Tibial artery (tissue), 4 donors: ENCODE results near the gene RPL29.

Experiments
- DNase-seq, 2 donors: peaks; one replicate each; pipeline ENCODE4 v3.0.0-alpha.2; 2019
- H3K27ac ChIP-seq, 2 donors: fragments of 200-600 bp; sonication (generic) in 1 of 2; 1 replicate in 1 of 2; 2 replicates in 1 of 2; pipeline ENCODE4 v1.5.1; 2018 to 2019; ENCODE audit warnings: mild to moderate bottlenecking in 1 of 2
- H3K27me3 ChIP-seq, 2 donors: fragments of 200-600 bp; sonication (generic) in 1 of 2; one replicate each; pipeline versions ENCODE4 v1.5.1 to v1.6.0; 2016 to 2019
- H3K36me3 ChIP-seq, 3 donors: fragments of 200-600 bp; sonication (generic) in 2 of 3; one replicate each; pipeline ENCODE4 v1.5.1; 2016 to 2019; ENCODE audit warnings: mild to moderate bottlenecking in 2 of 3
- H3K4me1 ChIP-seq, 4 donors: fragments of 200-600 bp; sonication (generic) in 2 of 4; 1 replicate in 3 of 4; 2 replicates in 1 of 4; pipeline ENCODE4 v1.5.1; 2016 to 2019
- H3K4me3 ChIP-seq, 2 donors: fragments of 200-600 bp; sonication (generic) in 1 of 2; 1 replicate in 1 of 2; 2 replicates in 1 of 2; pipeline ENCODE4 v1.5.1; 2018 to 2019; ENCODE audit warnings: mild to moderate bottlenecking in 2 of 2
- H3K9me3 ChIP-seq, 3 donors: fragments of 200-600 bp; sonication (generic) in 1 of 3; one replicate each; pipeline ENCODE4 v1.5.1; 2016 to 2019
- intact Hi-C: fragments of 100-400 bp; cut with DNase I; formaldehyde crosslinking; loops from one replicate; pipeline ENCODE4 v1.15.0; 2023; ENCODE audit warnings: low total_unique reads
- TF ChIP-seq, protein P1 (sequence below), 2 experiments: fragments of 200-600 bp in 1 of 2; fragments of 450-650 bp in 1 of 2; IDR thresholded peaks; one replicate each; pipeline ENCODE4 v1.5.1; 2017 to 2019; ENCODE audit warnings: antibody characterized with exemption in 2 of 2, mild to moderate bottlenecking in 1 of 2, moderate library complexity in 1 of 2

Gene RPL29

DNA sequence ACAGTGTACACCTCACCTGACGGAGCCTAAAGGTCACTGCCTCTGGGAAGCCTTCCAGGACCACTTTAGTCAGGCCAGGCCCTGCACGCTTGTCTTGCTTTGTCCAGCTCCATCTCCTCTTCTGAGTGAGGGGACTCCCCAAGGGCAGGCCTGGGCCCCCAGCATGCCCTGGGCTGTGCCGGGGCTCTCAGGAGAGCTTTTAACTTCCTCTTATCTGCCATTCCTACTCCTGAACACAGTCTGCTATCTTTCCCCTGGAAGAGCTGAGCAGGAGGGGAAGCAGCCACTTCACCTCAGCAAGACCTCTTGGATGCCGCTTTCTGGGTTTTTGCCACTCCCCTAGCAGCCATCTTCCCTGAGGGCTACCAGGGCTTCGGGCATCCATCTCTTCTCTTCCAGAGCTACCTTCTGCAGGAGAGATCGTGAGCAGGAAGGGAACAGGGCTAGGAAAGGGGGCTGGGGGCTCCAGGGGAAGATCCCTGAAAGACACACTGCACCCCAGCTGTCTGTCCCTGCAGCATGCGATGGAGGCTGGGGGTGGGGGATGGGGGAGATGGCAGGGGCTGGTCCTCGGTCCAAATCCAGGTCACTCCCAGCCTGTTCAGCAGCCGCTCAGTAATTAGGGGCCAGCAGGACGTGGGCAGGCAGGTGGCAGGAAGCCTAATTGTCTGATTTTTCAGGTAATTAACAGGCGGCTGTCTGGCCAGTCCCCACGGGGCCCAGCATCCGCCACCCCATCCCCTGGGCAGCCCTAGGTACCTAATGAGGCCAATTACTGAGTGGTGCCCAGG, 19.9 kb upstream of the RPL29 start:
- H3K27ac ChIP-seq = peak overlapping the region; percentile 84 to 92
- DNase-seq = no peak
- intact Hi-C loops = no loop called here

DNA sequence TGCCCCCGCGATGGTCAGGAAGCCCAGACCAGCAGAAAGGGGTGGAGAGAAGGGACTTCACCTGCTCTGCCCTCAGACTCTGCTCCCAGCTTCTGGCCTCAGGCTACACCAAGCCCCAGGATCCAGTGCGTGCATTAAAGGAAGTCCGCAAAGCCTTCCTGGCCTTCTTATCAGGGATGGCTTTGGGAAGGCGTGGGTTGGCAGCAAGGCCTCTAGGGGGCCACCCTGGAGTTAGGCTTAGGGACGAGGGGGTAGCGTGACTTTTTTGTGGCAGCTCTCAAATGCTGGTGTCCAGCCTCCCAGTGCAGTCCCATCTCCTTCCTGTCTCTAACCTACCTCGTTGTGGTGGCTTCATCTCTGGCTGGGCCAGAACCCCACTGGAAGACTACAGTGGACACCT, 18.9 kb upstream of the RPL29 start:
- TF ChIP-seq, protein P1, sequence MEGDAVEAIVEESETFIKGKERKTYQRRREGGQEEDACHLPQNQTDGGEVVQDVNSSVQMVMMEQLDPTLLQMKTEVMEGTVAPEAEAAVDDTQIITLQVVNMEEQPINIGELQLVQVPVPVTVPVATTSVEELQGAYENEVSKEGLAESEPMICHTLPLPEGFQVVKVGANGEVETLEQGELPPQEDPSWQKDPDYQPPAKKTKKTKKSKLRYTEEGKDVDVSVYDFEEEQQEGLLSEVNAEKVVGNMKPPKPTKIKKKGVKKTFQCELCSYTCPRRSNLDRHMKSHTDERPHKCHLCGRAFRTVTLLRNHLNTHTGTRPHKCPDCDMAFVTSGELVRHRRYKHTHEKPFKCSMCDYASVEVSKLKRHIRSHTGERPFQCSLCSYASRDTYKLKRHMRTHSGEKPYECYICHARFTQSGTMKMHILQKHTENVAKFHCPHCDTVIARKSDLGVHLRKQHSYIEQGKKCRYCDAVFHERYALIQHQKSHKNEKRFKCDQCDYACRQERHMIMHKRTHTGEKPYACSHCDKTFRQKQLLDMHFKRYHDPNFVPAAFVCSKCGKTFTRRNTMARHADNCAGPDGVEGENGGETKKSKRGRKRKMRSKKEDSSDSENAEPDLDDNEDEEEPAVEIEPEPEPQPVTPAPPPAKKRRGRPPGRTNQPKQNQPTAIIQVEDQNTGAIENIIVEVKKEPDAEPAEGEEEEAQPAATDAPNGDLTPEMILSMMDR (IDR thresholded peaks at IDR 0.05) = peak; percentile 5 to 12
- peaks cover 0 to 47% (median 34%) of the 10 kb centered on the region in 4 donors for H3K4me1 ChIP-seq
- no peaks in the 10 kb centered on the region for H3K36me3 ChIP-seq
- DNase-seq = no peak
- peak overlapping the region in 1 of 2 donors; percentile 1 for H3K27ac ChIP-seq
- intact Hi-C loops = no loop called here
- no peaks in the 10 kb centered on the region for H3K27me3 ChIP-seq
- no peaks in the 10 kb centered on the region for H3K9me3 ChIP-seq
- H3K4me3 ChIP-seq = no peak overlapping the region

More for the DNA sequence above, 19.9 kb upstream of the RPL29 start:
- Histone ChIP-seq H3K4me3 (no peak overlapping the region), H3K9me3 (no peaks in the 10 kb centered on the region), H3K27me3 (no peaks in the 10 kb centered on the region), H3K36me3 (no peaks in the 10 kb centered on the region), H3K4me1 (peaks cover 0 to 58% (median 44%) of the 10 kb centered on the region in 4 donors)
- TF ChIP-seq, protein P1 (IDR thresholded peaks at IDR 0.05) = no peak

DNA sequence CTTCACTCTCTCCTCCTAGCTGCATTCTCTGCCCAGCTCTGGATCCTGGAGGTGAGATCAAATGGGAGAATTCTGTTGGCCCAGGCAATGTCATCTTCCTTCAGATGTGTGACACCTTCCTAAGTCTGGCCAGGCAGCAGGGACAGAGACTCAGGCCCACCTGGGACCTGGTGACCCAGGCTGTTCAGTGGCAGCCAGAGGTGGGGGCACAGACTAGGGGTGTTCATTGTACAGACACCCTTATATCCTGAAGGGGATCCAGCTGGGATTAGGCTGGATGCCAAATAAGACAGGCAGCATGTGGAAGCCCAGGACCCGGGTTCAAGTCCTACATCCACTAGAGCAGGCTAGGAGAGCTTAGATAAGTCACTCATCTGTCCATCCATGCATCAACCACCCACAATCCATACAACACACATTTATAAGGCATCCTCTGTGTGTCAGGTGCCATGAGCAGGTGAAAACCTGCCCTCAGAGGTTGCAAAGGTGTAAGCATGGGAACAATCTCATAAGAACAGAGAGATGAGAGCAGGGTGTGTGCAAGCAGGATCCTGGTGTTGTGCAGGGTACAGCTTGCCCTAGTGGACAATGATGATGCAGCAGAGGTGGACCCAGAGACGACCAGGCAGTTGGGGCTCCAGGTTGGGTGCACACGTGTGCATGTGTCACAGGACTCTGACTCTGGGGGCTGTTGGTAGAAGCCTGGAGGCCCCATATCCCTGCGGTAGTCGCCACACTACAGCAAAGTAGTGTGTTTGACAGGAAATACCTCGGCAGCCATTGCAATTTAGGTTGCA, 18.3 kb upstream of the RPL29 start:
- no peaks in the 10 kb centered on the region for H3K36me3 ChIP-seq
- no peak overlapping the region for H3K27ac ChIP-seq
- TF ChIP-seq, protein P1 (IDR thresholded peaks at IDR 0.05) = no peak
- no peaks in the 10 kb centered on the region for H3K27me3 ChIP-seq
- H3K4me3 ChIP-seq = no peak overlapping the region
- no peak for DNase-seq
- intact Hi-C loops = no loop called here
- H3K9me3 ChIP-seq = no peaks in the 10 kb centered on the region
- H3K4me1 ChIP-seq = peaks cover 0 to 41% (median 28%) of the 10 kb centered on the region in 4 donors

DNA sequence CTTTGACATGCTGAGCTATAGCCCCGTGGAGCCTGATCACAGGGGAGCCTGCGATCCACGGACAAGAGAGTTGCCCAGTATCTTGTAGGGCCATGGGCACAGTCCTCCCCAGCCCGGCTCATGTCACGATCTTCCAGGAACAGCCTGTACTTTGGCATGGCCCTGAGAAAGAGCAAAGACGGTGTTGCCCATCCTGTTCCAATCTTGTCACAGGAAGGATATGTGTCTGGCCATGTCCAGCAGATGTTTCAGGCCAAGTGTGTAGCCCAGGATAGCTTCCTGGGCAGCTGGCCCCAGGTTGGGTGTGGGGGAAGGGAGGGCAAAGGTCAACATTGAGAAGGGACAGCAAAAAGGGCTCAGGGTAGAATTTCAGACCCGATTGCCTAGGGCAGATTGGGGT, 17.0 kb upstream of the RPL29 start:
- intact Hi-C loops = no loop called here
- no peaks in the 10 kb centered on the region for H3K9me3 ChIP-seq
- DNase-seq = no peak
- H3K27me3 ChIP-seq = no peaks in the 10 kb centered on the region
- no peak overlapping the region for H3K4me3 ChIP-seq
- TF ChIP-seq, protein P1 (IDR thresholded peaks at IDR 0.05) = no peak
- H3K4me1 ChIP-seq = peaks cover 0 to 28% (median 17%) of the 10 kb centered on the region in 4 donors
- H3K36me3 ChIP-seq = no peaks in the 10 kb centered on the region
- H3K27ac ChIP-seq = no peak overlapping the region

DNA sequence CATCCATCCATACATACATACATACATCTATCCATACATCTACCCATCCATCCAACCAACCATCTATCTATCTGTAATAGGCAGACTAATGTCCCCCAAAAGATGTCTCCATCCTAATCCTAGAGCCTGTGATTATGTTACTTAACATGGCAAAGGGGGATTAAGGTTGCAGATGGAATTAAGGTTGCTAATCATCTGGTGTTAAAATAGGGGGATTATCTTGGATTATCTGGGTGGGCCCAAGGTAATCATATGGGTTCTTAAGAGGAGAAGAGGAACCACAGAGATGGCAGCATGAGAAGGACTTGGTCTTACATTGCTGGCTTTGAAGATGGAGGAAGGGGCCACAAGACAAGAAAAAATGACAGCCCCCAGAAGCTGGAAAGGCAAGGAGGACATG, 14.7 kb upstream of the RPL29 start:
- no peak overlapping the region for H3K4me3 ChIP-seq
- H3K27ac ChIP-seq = no peak overlapping the region
- no peaks in the 10 kb centered on the region for H3K9me3 ChIP-seq
- DNase-seq = no peak
- intact Hi-C loops = no loop called here
- TF ChIP-seq, protein P1 (IDR thresholded peaks at IDR 0.05) = no peak
- no peaks in the 10 kb centered on the region for H3K27me3 ChIP-seq
- peaks cover 0 to 16% (median 10%) of the 10 kb centered on the region in 4 donors for H3K4me1 ChIP-seq
- no peaks in the 10 kb centered on the region for H3K36me3 ChIP-seq
